ENCODE results near the gene TMEM243. TPM values are rescaled to one million over a fixed set of nuclear protein-coding genes. Genes with fewer than 3 reads are reported as not detected.

Gene TMEM243
- total and polyA plus RNA-seq, 10 of the 15 experiments (the other 5 are each of a cell fraction or from before 2014, with no cell fraction given) = 47.8 to 170 (median 77.9) TPM

- TF ChIP-seq, protein P1, sequence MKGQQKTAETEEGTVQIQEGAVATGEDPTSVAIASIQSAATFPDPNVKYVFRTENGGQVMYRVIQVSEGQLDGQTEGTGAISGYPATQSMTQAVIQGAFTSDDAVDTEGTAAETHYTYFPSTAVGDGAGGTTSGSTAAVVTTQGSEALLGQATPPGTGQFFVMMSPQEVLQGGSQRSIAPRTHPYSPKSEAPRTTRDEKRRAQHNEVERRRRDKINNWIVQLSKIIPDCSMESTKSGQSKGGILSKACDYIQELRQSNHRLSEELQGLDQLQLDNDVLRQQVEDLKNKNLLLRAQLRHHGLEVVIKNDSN (IDR thresholded peaks at IDR 0.05; ENCODE audit: borderline replicate concordance, extremely low read length, insufficient read depth, low read depth, low read length) = no peak
- TF ChIP-seq BHLHE40 (IDR thresholded peaks at IDR 0.05; ENCODE audit: borderline replicate concordance in 1 of 2, low read depth in 2 of 2, low read length in 1 of 2) = peak; percentile 61 to 79
- TF ChIP-seq TBL1XR1 (IDR thresholded peaks at IDR 0.05; ENCODE audit: low read depth, low read length) = no peak
- no peak for TF ChIP-seq ZZZ3 (IDR thresholded peaks at IDR 0.05; ENCODE audit: control insufficient read depth, insufficient read length, low read depth)
- no peak for TF ChIP-seq CHD2 (IDR thresholded peaks at IDR 0.05; ENCODE audit: borderline replicate concordance, low read depth, low read length)
- no peak for TF ChIP-seq ESRRA (IDR thresholded peaks at IDR 0.05; ENCODE audit: low read length)
- TF ChIP-seq NBN (IDR thresholded peaks at IDR 0.05) = no peak
- no peak for TF ChIP-seq KDM1A (IDR thresholded peaks at IDR 0.05; ENCODE audit: borderline replicate concordance)
- TF ChIP-seq DPF2 (IDR thresholded peaks at IDR 0.05) = no peak; the same call in 1 of the 2 replicates
- TF ChIP-seq CUX1 (IDR thresholded peaks at IDR 0.05; ENCODE audit: insufficient replicate concordance, low read depth, low read length) = no peak
- TF ChIP-seq ZNF217 (IDR thresholded peaks at IDR 0.05) = no peak
- TF ChIP-seq MAX (IDR thresholded peaks at IDR 0.05; ENCODE audit: low read depth, low read length) = no peak
- TF ChIP-seq, protein P2, sequence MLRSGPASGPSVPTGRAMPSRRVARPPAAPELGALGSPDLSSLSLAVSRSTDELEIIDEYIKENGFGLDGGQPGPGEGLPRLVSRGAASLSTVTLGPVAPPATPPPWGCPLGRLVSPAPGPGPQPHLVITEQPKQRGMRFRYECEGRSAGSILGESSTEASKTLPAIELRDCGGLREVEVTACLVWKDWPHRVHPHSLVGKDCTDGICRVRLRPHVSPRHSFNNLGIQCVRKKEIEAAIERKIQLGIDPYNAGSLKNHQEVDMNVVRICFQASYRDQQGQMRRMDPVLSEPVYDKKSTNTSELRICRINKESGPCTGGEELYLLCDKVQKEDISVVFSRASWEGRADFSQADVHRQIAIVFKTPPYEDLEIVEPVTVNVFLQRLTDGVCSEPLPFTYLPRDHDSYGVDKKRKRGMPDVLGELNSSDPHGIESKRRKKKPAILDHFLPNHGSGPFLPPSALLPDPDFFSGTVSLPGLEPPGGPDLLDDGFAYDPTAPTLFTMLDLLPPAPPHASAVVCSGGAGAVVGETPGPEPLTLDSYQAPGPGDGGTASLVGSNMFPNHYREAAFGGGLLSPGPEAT (IDR thresholded peaks at IDR 0.05; ENCODE audit: low read depth) = no peak
- no peak for TF ChIP-seq HDAC2 (IDR thresholded peaks at IDR 0.05)
- TF ChIP-seq RUNX3 (IDR thresholded peaks at IDR 0.05; ENCODE audit: low read length) = no peak
- no peak for TF ChIP-seq MYC (IDR thresholded peaks at IDR 0.05; ENCODE audit: insufficient read depth, insufficient read length, insufficient replicate concordance, low read length, severe bottlenecking)
- TF ChIP-seq, protein P3, sequence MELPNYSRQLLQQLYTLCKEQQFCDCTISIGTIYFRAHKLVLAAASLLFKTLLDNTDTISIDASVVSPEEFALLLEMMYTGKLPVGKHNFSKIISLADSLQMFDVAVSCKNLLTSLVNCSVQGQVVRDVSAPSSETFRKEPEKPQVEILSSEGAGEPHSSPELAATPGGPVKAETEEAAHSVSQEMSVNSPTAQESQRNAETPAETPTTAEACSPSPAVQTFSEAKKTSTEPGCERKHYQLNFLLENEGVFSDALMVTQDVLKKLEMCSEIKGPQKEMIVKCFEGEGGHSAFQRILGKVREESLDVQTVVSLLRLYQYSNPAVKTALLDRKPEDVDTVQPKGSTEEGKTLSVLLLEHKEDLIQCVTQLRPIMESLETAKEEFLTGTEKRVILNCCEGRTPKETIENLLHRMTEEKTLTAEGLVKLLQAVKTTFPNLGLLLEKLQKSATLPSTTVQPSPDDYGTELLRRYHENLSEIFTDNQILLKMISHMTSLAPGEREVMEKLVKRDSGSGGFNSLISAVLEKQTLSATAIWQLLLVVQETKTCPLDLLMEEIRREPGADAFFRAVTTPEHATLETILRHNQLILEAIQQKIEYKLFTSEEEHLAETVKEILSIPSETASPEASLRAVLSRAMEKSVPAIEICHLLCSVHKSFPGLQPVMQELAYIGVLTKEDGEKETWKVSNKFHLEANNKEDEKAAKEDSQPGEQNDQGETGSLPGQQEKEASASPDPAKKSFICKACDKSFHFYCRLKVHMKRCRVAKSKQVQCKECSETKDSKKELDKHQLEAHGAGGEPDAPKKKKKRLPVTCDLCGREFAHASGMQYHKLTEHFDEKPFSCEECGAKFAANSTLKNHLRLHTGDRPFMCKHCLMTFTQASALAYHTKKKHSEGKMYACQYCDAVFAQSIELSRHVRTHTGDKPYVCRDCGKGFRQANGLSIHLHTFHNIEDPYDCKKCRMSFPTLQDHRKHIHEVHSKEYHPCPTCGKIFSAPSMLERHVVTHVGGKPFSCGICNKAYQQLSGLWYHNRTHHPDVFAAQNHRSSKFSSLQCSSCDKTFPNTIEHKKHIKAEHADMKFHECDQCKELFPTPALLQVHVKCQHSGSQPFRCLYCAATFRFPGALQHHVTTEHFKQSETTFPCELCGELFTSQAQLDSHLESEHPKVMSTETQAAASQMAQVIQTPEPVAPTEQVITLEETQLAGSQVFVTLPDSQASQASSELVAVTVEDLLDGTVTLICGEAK (IDR thresholded peaks at IDR 0.05; ENCODE audit: borderline replicate concordance) = no peak
Observed at GRCh38 chr7:87220026-87220733, 648 bp upstream of the TMEM243 start (continued).

Data from GM12878 (cell line).